ENCODE results near the gene MEFV. TPM values are rescaled to one million over a fixed set of nuclear protein-coding genes. Genes with fewer than 3 reads are reported as not detected.

MEFV gene
- polyA plus RNA-seq, 1 experiment, result not detected

DNA sequence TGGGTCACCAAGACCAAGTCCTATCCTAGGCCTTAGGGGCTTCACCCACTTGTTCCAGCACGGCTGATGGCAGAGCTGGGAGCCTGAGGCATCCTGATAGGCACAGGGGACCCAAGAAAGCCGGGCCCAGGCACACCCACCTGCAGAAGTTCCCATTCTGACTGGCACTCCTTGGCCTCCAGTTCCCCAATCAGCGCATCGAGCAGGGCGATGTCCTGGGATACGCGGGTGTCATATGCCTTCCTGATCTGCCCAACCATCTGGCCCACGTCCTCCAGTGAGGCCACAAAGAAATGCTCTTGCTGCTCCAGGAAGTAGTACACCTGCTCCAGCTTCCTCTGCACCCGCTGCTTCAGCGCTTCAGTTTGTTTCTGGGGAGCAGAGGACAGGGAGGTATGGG is 9.6 kb downstream of the MEFV start:
- H3K27me3 ChIP-seq (ENCODE audit: control insufficient read depth, insufficient read depth, low read length), result peaks cover 4% of the 10 kb centered on the region
- ChIA-PET POLR2A (no interaction called here), CTCF (no interaction called here)
- no peaks in the 10 kb centered on the region for H3K36me3 ChIP-seq (ENCODE audit: control insufficient read depth, insufficient read depth, low read length)
- no peak overlapping the region for H3K4me3 ChIP-seq (ENCODE audit: low read depth, low read length)
- TF ChIP-seq, protein P1, sequence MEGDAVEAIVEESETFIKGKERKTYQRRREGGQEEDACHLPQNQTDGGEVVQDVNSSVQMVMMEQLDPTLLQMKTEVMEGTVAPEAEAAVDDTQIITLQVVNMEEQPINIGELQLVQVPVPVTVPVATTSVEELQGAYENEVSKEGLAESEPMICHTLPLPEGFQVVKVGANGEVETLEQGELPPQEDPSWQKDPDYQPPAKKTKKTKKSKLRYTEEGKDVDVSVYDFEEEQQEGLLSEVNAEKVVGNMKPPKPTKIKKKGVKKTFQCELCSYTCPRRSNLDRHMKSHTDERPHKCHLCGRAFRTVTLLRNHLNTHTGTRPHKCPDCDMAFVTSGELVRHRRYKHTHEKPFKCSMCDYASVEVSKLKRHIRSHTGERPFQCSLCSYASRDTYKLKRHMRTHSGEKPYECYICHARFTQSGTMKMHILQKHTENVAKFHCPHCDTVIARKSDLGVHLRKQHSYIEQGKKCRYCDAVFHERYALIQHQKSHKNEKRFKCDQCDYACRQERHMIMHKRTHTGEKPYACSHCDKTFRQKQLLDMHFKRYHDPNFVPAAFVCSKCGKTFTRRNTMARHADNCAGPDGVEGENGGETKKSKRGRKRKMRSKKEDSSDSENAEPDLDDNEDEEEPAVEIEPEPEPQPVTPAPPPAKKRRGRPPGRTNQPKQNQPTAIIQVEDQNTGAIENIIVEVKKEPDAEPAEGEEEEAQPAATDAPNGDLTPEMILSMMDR (IDR thresholded peaks at IDR 0.05; ENCODE audit: insufficient read depth, low read depth, low read length), result no peak
- DNase-seq (ENCODE audit: low read depth), result no peak

DNA sequence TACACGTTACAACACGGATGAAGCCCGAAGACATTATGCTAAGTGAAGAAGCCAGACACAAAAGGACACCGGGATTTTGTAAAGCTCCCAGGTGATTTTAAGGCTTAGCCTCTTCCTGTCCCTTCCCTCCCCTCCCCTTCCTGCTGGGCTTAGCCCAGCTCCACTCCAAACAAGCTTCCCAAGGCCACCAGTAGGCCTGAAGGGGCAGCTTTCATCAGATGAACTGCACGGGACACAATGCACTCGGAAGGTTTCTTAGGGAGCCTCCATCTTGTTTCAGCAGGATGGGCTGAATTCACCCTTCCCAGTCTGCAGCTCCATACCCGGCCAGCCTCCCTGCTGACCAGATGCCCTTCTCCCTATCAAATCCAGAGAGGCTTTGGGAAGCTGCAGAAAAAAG is 10.4 kb downstream of the MEFV start:
- no peak overlapping the region for H3K4me3 ChIP-seq (ENCODE audit: low read depth, low read length)
- POLR2A ChIA-PET, result no interaction called here
- CTCF ChIA-PET, result no interaction called here
- TF ChIP-seq, protein P1 (IDR thresholded peaks at IDR 0.05; ENCODE audit: insufficient read depth, low read depth, low read length), result no peak
- no peak for DNase-seq (ENCODE audit: low read depth)
- H3K36me3 ChIP-seq (ENCODE audit: control insufficient read depth, insufficient read depth, low read length), result no peaks in the 10 kb centered on the region
- H3K27me3 ChIP-seq (ENCODE audit: control insufficient read depth, insufficient read depth, low read length), result peaks cover 4% of the 10 kb centered on the region

DNA sequence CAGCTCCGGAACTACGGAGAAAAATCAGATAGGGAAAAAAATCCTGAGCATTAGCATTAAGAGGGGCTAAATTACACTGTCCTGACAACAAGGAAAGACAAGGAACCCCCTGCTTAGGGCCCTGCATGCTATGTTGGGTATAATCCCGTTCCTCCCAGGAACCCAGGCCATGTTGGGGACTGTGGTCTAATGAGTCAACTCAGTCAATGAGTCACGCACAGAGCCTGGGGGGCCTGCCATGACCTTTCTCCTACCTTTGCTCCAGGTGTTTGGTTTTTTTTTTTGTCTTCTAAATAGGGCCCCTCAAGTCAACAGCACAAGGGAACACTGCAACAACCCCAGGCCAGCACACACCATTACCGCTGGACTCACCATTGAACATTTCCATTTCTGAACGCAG is 12.6 kb downstream of the MEFV start:
- POLR2A ChIA-PET, result no interaction called here
- H3K4me3 ChIP-seq (ENCODE audit: low read depth, low read length), result no peak overlapping the region
- TF ChIP-seq, protein P1 (IDR thresholded peaks at IDR 0.05; ENCODE audit: insufficient read depth, low read depth, low read length), result no peak
- H3K36me3 ChIP-seq (ENCODE audit: control insufficient read depth, insufficient read depth, low read length), result no peaks in the 10 kb centered on the region
- CTCF ChIA-PET, result interaction anchor here (0.6 to 1.1 kb wide), 3 partner anchors 9 to 23 kb away, joined by 3 to 4 read pairs (median 3); no protein-coding TSS in a partner anchor
- DNase-seq (ENCODE audit: low read depth), result no peak
- peaks cover 1% of the 10 kb centered on the region for H3K27me3 ChIP-seq (ENCODE audit: control insufficient read depth, insufficient read depth, low read length)

- TF ChIP-seq, protein P1 (IDR thresholded peaks at IDR 0.05; ENCODE audit: insufficient read depth, low read depth, low read length), result no peak
- peaks cover 1% of the 10 kb centered on the region for H3K27me3 ChIP-seq (ENCODE audit: control insufficient read depth, insufficient read depth, low read length)
- ChIA-PET CTCF (no interaction called here), POLR2A (no interaction called here)
- no peak for DNase-seq (ENCODE audit: low read depth)
- no peak overlapping the region for H3K4me3 ChIP-seq (ENCODE audit: low read depth, low read length)
- H3K36me3 ChIP-seq (ENCODE audit: control insufficient read depth, insufficient read depth, low read length), result no peaks in the 10 kb centered on the region
Observed at GRCh38 chr16:3242709-3243108, 13.7 kb downstream of the MEFV start.

DNA sequence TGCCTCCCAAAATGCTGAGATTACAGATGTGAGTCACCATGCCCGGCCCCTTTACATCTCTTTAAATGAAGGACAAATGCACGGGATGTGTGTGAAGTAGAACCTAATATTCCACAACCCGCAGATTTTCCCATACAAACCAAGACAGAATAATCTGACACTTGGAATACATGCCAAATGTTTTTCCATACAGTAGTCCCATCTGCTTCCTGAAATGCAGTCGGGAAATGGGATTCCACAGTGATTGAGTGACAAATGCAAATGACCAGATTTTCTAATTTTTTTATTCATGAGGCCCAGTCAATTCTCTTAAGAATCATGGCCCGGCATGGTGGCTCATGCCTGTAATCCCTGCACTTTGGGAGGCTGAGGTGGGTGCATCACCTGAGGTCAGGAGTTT is 14.7 kb downstream of the MEFV start:
- CTCF ChIA-PET, result no interaction called here
- TF ChIP-seq, protein P1 (IDR thresholded peaks at IDR 0.05; ENCODE audit: insufficient read depth, low read depth, low read length), result no peak
- POLR2A ChIA-PET, result no interaction called here
- Histone ChIP-seq H3K27me3 (ENCODE audit: control insufficient read depth, insufficient read depth, low read length) (peaks cover 1% of the 10 kb centered on the region), H3K36me3 (ENCODE audit: control insufficient read depth, insufficient read depth, low read length) (no peaks in the 10 kb centered on the region), H3K4me3 (ENCODE audit: low read depth, low read length) (no peak overlapping the region)
- no peak for DNase-seq (ENCODE audit: low read depth)

Measured in BJ (cell line).